ENCODE results near the gene TMOD1.
A peak's percentile ranks its signal among the peaks of the same experiment; 100 is the strongest.
"Not testable (repeated sequence)": the region's sequence is repeated elsewhere in the genome, so short reads cannot be mapped to it uniquely, and the experiment has no call there.

TMOD1 gene

DNA sequence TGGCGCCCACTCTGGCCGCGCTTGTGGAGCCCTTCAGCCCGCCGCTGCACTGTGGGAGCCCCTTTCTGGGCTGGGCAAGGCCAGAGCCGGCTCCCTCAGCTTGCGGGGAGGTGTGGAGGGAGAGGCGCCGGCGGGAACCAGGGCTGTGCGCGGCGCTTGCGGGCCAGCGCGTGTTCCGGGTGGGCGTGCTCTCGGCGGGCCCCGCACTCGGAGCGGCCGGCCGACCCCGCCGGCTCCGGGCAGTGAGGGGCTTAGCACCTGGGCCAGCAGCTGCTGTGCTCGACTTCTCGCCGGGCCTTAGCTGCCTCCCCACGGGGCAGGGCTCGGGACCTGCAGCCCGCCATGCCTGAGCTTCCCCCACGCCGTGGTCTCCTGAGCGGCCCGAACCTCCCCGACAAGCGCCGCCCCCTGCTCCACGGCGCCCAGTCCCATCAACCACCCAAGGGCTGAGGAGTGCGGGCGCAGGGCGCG, 72.7 kb downstream of the TMOD1 start:
- H3K36me3 Mint-ChIP-seq, H3K27ac Mint-ChIP-seq, H3K4me3 Mint-ChIP-seq, H3K9me3 Mint-ChIP-seq, H3K27me3 Mint-ChIP-seq: not testable (repeated sequence)
- H3K4me1 Mint-ChIP-seq, result peaks cover 20% of the 10 kb centered on the region

DNA sequence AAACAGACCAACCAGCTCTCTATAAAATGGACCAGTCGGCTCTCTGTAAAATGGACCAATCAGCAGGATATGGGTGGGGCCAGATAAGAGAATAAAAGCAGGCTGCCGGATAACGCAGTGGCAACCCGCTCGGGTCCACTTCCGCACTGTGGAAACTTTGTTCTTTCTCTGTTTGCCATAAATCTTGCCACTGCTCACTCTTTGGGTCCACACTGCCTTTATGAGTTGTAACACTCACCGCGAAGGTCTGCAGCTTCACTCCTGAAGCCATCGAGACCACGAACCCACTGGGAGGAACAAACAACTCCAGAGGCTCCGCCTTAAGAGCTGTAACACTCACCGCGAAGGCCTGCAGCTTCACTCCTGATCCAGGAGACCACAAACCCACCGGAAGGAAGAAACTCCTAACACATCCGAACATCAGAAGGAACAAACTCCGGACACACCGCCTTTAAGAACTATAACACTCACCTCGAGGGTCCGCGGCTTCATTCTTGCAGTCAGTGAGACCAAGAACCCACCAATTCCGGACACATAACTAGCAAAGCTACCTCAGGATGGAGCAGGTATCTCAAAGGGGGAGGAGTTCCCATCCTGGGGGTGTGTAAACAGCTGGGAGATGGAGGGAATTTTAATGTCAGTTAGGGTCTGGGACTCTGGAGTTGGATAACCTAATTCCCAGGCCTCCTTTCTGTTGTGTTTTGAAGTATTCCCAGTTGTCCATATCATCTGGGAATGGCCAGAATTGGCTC, 73.6 kb downstream of the TMOD1 start:
- peaks cover 20% of the 10 kb centered on the region for H3K4me1 Mint-ChIP-seq
- H3K9me3 Mint-ChIP-seq, H3K27me3 Mint-ChIP-seq, H3K36me3 Mint-ChIP-seq: not testable (repeated sequence)
- peak overlapping the region; percentile 77 for H3K27ac Mint-ChIP-seq
- H3K4me3 Mint-ChIP-seq, result peak overlapping the region; percentile 94

DNA sequence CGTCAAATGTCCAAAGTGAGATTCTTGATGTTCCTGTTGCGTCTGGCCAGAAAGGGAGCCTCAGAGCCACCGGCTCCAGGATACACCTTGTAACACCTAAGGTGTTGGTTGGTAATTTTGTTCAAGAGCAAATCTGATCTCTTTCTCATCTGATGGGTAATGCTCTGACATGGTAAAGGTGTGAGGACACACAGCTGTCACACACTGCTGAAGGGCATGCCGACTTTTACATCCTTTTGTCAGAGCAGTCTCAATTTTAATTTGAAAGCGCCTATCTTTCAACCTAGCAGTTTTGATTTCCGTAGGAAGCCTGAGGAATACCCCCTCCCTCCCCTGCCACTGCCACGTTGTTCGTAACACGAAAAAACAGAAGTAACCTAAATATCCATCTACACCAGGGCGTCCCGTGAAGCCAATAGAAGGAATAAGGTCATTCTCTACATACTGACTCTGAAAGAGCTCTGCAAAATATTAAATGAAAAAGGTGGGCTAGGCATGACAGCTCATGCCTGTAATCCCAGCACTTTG, 74.3 kb downstream of the TMOD1 start:
- peaks cover 6% of the 10 kb centered on the region for H3K36me3 Mint-ChIP-seq
- H3K9me3 Mint-ChIP-seq, result no peaks in the 10 kb centered on the region
- peak overlapping the region; percentile 94 for H3K4me3 Mint-ChIP-seq
- H3K27me3 Mint-ChIP-seq, result no peaks in the 10 kb centered on the region
- H3K4me1 Mint-ChIP-seq, result peaks cover 20% of the 10 kb centered on the region
- no peak overlapping the region for H3K27ac Mint-ChIP-seq

DNA sequence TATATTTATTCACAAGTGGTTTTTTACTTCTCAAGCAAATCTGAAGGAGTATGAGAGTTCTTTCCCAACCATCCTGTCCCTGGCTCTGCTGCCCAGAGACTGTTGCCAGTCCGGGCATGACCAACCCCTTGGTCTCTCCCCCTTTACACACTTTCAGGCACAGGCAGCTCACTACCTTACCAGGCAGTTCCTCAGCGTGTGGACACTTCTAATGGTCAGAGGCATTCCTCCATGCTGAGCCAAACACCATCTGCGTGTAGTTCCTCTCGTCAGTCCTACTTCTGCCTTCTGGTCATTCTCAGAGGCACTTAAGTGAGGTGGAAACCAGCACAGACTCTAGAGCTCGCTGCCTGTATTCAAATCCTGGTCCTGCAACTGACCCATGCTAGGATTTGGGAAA, 75.6 kb downstream of the TMOD1 start:
- no peak overlapping the region for H3K27ac Mint-ChIP-seq
- no peaks in the 10 kb centered on the region for H3K27me3 Mint-ChIP-seq
- H3K36me3 Mint-ChIP-seq, result peaks cover 6% of the 10 kb centered on the region
- no peaks in the 10 kb centered on the region for H3K9me3 Mint-ChIP-seq
- no peak overlapping the region for H3K4me3 Mint-ChIP-seq
- peaks cover 20% of the 10 kb centered on the region for H3K4me1 Mint-ChIP-seq

DNA sequence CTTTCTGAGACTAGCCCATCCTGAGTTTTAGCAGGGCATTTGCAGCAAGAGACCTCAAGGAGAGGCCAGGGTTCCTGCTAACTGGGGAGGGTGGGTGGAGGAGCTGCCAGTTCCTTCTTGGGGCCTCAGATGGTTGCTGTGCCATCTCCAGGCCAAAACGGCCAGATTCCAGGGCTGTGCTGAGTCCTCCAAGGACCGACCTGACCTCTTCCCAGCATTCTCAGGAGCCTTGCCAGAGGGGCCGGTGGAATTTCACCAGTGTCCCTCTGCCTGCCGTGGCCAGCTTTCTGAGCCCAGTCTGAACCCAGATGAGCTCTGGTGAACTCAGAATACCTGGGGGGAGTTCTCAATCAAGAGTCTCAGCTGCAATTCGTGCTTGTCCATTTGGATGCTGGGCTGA, 77.4 kb downstream of the TMOD1 start:
- Mint-ChIP-seq H3K4me3 (no peak overlapping the region), H3K27ac (no peak overlapping the region), H3K9me3 (no peaks in the 10 kb centered on the region), H3K27me3 (no peaks in the 10 kb centered on the region), H3K36me3 (peaks cover 6% of the 10 kb centered on the region), H3K4me1 (peaks cover 17% of the 10 kb centered on the region)

DNA sequence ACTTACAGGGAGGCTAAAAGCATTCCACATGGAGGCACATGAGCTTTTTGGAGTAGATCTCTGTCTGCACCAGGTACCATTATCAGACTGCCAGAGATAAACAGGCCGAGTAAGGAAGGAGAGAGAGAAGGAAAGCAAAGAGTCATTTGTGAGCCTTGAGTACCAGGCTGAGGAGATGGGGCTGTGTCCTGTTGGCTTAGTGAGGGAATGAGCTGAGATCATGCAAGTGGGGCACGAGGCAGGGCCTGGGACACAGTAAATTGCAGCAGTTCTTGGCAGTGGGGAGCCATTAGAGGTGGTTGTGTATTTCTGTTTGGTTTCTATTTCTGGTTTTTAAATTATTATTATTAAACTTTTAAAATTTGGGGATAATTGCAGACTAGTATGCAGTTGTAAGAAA, 78.4 kb downstream of the TMOD1 start:
- Mint-ChIP-seq H3K27ac (no peak overlapping the region), H3K9me3 (no peaks in the 10 kb centered on the region), H3K27me3 (no peaks in the 10 kb centered on the region), H3K4me1 (peaks cover 12% of the 10 kb centered on the region), H3K4me3 (no peak overlapping the region), H3K36me3 (peaks cover 6% of the 10 kb centered on the region)

DNA sequence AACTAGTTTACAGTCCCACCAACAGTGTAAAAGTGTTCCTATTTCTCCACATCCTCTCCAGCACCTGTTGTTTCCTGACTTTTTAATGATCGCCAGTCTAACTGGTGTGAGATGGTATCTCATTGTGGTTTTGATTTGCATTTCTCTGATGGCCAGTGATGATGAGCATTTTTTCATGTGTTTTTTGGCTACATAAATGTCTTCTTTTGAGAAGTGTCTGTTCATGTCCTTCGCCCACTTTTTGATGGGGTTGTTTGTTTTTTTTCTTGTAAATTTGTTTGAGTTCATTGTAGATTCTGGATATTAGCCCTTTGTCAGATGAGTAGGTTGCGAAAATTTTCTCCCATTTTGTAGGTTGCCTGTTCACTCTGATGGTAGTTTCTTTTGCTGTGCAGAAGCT, 80.1 kb downstream of the TMOD1 start:
- H3K27ac Mint-ChIP-seq, H3K9me3 Mint-ChIP-seq, H3K27me3 Mint-ChIP-seq, H3K36me3 Mint-ChIP-seq, H3K4me1 Mint-ChIP-seq, H3K4me3 Mint-ChIP-seq: not testable (repeated sequence)

DNA sequence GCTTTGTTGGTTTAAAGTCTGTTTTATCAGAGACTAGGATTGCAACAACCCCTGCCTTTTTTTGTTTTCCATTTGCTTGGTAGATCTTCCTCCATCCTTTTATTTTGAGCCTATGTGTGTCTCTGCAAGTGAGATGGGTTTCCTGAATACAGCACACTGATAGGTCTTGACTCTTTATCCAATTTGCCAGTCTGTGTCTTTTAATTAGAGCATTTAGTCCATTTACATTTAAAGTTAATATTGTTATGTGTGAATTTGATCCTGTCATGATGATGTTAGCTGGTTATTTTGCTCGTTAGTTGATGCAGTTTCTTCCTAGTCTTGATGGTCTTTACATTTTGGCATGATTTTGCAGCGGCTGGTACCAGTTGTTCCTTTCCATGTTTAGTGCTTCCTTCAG, 83.3 kb downstream of the TMOD1 start:
- not testable (repeated sequence) for H3K4me3 Mint-ChIP-seq, H3K4me1 Mint-ChIP-seq, H3K27ac Mint-ChIP-seq, H3K27me3 Mint-ChIP-seq, H3K36me3 Mint-ChIP-seq, H3K9me3 Mint-ChIP-seq

DNA sequence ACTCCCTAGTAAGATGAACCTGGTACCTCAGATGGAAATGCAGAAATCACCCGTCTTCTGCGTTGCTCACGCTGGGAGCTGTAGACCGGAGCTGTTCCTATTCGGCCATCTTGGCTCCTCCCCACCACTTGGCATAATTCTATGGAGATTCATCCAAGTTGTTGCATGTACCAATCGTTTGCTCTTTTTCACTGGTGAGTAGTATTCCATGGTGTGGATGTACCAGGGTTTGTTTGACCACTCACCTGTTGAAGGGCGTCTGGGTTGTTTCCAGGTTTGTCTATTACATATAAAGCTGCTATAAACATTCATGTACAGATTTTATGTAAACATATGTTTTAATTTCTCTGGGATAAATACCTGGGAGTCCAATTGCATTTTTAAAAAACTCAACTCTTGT, 85.4 kb downstream of the TMOD1 start:
- H3K27ac Mint-ChIP-seq, H3K36me3 Mint-ChIP-seq, H3K4me3 Mint-ChIP-seq, H3K4me1 Mint-ChIP-seq, H3K27me3 Mint-ChIP-seq, H3K9me3 Mint-ChIP-seq: not testable (repeated sequence)

DNA sequence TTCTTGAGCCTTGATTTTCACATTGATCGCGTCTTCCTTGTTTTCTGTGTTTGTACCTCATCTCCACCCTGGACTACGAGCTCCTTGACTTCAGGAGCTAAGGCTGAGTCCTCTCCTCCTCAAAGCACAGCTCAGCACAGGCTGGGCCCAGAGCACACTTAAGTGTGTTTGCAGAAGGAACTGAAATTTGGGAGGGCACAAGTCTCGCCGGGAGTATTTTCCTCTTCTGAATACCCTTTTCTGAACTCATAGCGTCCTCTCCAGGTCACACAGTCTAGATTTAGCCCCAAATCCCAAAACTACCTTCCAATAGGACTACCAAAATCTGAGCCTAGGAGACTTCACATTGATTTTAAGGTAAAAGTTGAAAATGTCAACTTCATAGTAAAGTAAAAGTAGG, 90.1 kb downstream of the TMOD1 start:
- Mint-ChIP-seq H3K4me1 (no peaks in the 10 kb centered on the region), H3K36me3 (peaks cover 8% of the 10 kb centered on the region), H3K4me3 (no peak overlapping the region), H3K27me3 (no peaks in the 10 kb centered on the region), H3K27ac (no peak overlapping the region), H3K9me3 (no peaks in the 10 kb centered on the region)

DNA sequence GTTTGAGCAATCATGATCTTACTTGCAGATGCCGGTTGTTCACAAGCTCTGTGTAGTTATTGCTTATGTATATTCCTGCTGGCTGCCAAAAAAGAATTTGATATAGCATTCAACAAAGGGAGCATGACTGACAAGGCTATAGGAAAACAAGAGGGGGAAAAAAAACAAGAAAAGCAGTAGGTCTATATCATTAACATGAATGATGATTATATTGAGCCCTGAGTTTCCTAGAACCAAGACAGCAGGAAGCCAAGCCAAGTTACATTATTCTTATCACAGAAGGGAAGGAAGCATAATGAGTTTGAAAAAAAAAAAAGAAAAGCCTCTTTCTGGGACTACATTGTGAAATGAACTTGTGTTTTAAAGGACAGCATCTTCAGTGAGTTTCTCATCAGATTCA, 90.7 kb downstream of the TMOD1 start:
- no peaks in the 10 kb centered on the region for H3K9me3 Mint-ChIP-seq
- no peak overlapping the region for H3K4me3 Mint-ChIP-seq
- no peaks in the 10 kb centered on the region for H3K27me3 Mint-ChIP-seq
- no peak overlapping the region for H3K27ac Mint-ChIP-seq
- peaks cover 4% of the 10 kb centered on the region for H3K36me3 Mint-ChIP-seq
- no peaks in the 10 kb centered on the region for H3K4me1 Mint-ChIP-seq

DNA sequence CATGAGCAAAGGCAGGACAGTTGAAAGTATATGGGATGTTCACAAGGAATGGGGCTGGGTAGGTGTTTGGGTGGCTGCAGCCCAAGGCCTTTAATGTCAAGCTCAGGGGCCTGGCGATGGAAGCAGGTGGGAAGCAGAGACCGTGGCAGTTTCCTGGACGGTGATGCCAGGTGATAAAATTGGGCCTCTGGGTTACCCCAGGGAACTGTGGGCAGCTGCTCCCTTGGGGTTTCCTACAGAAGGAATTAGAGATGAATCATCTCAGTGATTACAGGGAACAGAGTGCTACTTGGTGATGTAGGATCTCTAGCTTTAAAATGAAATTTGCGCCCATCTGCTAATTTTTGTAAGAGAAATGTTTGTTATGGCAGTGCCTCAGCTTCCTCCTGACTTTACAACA, 92.5 kb downstream of the TMOD1 start:
- Mint-ChIP-seq H3K27me3 (no peaks in the 10 kb centered on the region), H3K27ac (no peak overlapping the region), H3K36me3 (no peaks in the 10 kb centered on the region), H3K4me3 (no peak overlapping the region), H3K4me1 (peaks cover 5% of the 10 kb centered on the region), H3K9me3 (no peaks in the 10 kb centered on the region)

DNA sequence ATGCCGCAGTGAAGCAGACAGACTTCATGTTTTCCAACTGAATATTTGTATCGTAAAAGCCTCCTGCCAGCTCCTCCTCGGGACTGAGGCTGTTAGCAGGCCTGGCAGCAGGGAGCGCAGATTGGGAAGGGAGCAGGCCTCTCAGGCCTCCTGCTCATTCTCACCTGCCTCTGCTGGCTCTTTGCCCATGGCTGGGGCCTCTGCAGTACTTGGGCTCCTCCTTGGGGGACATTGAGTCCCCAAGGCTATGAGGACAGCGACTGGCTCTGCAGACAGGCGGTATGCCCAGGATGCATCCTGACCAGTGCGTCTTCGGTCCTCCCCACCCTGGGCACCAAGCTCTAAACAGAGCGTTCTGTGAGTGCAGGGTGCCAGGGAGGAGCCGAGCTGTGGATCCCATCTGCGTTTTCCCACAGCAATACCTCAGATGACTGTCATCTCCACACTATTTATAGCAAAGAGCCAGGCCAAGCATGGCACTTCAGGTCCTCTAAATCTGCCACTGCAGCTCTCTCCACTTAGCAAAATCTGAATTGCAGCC, 93.0 kb downstream of the TMOD1 start:
- Mint-ChIP-seq H3K9me3 (no peaks in the 10 kb centered on the region), H3K4me3 (no peak overlapping the region)

DNA sequence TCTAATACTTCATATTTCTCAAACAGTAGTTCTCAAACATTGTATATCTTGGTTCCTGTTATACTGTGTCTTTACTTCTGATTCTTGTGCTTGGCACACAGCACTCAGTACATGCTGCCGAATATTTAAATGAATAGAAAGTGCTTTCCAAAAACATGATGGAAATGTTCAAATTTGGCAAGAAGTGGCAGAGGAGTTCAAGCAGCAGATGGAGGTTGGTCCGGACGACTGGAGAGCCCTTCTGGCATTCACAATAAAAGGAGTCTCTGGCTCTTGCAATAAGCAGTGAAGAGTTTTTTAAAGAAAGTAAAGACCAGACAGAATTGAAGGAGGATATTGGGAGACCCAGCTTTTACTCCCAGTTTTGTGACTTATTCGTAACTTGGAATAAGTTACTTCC, 95.4 kb downstream of the TMOD1 start:
- H3K9me3 Mint-ChIP-seq, result no peaks in the 10 kb centered on the region
- H3K27ac Mint-ChIP-seq, result no peak overlapping the region

More for the DNA sequence above, 93.0 kb downstream of the TMOD1 start:
- Mint-ChIP-seq H3K4me1 (peaks cover 5% of the 10 kb centered on the region), H3K36me3 (no peaks in the 10 kb centered on the region), H3K27me3 (no peaks in the 10 kb centered on the region), H3K27ac (no peak overlapping the region)

DNA sequence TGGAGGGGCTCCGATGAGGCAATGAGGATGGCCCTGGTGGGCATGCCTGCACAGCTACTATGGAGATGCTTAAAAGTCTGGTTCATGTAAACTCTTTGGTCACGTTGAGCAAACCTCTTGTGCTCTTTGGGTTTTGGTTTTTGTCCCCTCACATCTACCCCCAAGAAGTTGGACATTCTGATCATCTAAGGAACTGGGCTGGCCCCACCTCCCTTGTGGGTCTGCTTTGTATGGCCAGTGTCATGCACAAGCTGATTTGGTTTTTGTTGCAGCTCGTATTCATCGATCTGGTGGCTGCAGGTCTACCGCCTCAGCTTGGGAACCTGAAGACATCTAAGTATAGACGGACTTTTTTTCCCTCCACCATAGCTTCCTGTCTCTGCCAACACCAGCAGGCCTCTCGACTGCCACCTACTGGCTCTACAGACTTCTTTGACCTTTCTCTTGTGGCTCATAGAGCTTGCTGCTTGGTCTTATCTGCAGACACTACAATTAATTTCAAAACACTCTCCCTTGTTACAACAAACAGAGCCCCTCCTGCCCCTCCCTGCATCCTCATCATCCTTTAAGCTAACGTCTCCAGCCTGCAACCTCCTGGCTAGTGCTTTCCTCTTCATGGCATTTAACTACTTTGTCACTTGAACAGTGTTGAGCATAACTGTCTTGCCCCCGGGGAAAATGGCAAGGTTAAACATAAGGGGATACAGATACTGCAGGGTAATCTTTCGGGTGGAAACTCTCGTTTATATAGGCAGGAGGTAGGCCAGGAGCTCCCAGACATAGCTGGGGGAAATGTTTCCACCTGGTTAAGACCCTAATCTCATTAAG, 97.2 kb downstream of the TMOD1 start:
- Mint-ChIP-seq H3K27ac (no peak overlapping the region), H3K27me3 (no peaks in the 10 kb centered on the region), H3K9me3 (no peaks in the 10 kb centered on the region), H3K4me3 (peak overlapping the region; percentile 12), H3K36me3 (peaks cover 8% of the 10 kb centered on the region), H3K4me1 (peaks cover 5% of the 10 kb centered on the region)

More for the DNA sequence above, 95.4 kb downstream of the TMOD1 start:
- peaks cover 5% of the 10 kb centered on the region for H3K4me1 Mint-ChIP-seq
- no peaks in the 10 kb centered on the region for H3K36me3 Mint-ChIP-seq
- no peaks in the 10 kb centered on the region for H3K27me3 Mint-ChIP-seq
- no peak overlapping the region for H3K4me3 Mint-ChIP-seq

DNA sequence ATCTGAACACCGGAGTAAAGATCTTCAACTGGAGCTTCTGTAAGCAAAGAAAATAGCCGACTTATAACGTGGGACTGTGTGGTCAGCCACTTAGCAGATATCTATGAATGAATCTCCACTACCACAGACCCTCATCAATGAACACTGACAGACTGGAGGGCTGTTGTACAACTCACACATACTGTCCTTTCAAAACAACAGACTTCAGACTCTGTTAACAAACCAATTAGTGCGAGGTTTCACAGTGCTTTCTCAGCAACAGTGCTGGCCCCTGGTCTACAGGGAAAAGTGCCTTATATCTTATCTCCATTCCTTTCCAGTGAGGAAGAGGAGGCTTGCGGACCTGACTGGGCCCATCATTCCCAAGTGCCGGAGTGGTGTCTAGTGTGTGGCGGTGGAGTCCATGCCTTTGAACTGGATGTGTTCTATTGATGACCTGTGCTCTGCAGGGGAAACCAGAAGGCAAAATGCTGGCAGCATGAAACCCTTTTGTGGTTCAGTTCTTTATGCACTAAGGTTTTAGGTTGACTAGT, 97.9 kb downstream of the TMOD1 start:
- Mint-ChIP-seq H3K36me3 (peaks cover 8% of the 10 kb centered on the region), H3K27me3 (no peaks in the 10 kb centered on the region), H3K4me3 (no peak overlapping the region), H3K27ac (no peak overlapping the region), H3K9me3 (no peaks in the 10 kb centered on the region), H3K4me1 (peaks cover 5% of the 10 kb centered on the region)
